CD14-positive monocyte (primary cell): ENCODE measurements around the gene SAMD4B. TPM values are rescaled to one million over a fixed set of nuclear protein-coding genes. Genes with fewer than 3 reads are reported as not detected.
A peak's percentile ranks its signal among the peaks of the same experiment; 100 is the strongest.

Experiments used
- DNase-seq, 3 donors: peaks; one replicate each; pipeline ENCODE4 v3.0.0-alpha.2; 2011 to 2022
- H2AFZ ChIP-seq: 2 replicates; pipeline ENCODE4 v1.6.0; 2012; ENCODE audit warnings: mild to moderate bottlenecking, low read depth, low read length, inconsistent platforms; ENCODE audit not compliant: insufficient read depth, poor library complexity, severe bottlenecking
- H3K27ac ChIP-seq, 2 donors: 1 replicate in 1 of 2; 2 replicates in 1 of 2; pipeline ENCODE4 v1.5.1; 2012 to 2013; ENCODE audit warnings: low read length in 2 of 2, control low read depth in 1 of 2, inconsistent platforms in 1 of 2, low read depth in 1 of 2, mild to moderate bottlenecking in 1 of 2
- H3K27me3 ChIP-seq, 2 donors: one replicate each; pipeline versions ENCODE4 v1.6.0 to v1.6.1; 2011 to 2013; ENCODE audit warnings: low read length in 2 of 2; ENCODE audit not compliant: control insufficient read depth in 2 of 2, insufficient read depth in 2 of 2
- H3K36me3 ChIP-seq, 2 donors: replicated peaks in 1 of 2; 1 replicate in 1 of 2; 2 replicates in 1 of 2; pipeline versions ENCODE4 v1.5.1 to v1.6.1; 2012 to 2013; ENCODE audit warnings: low read length in 2 of 2, control low read depth in 1 of 2, inconsistent platforms in 1 of 2, mild to moderate bottlenecking in 1 of 2; ENCODE audit not compliant: insufficient read depth in 2 of 2, control insufficient read depth in 1 of 2
- H3K4me1 ChIP-seq, 2 donors: 1 replicate in 1 of 2; 2 replicates in 1 of 2; pipeline versions ENCODE4 v1.5.1 to v1.6.1; 2012 to 2013; ENCODE audit warnings: low read length in 2 of 2, control low read depth in 1 of 2, inconsistent platforms in 1 of 2, mild to moderate bottlenecking in 1 of 2, moderate library complexity in 1 of 2; ENCODE audit not compliant: insufficient read depth in 2 of 2, control insufficient read depth in 1 of 2
- H3K4me2 ChIP-seq: replicated peaks from 2 replicates; pipeline ENCODE3; 2012; ENCODE audit warnings: low read length, moderate library complexity, mild to moderate bottlenecking; ENCODE audit not compliant: poor library complexity, severe bottlenecking; ENCODE audit errors: extremely low read depth
- H3K4me3 ChIP-seq, 3 experiments: fragments of 200-600 bp in 1 of 3; sonication (generic) in 1 of 3; replicated peaks in 1 of 3; 1 replicate in 2 of 3; 2 replicates in 1 of 3; pipeline ENCODE4 v1.5.1; 2011 to 2013; ENCODE audit warnings: low read length in 3 of 3, mild to moderate bottlenecking in 3 of 3, control low read depth in 2 of 3, low read depth in 2 of 3, inconsistent platforms in 1 of 3, moderate library complexity in 1 of 3
- H3K79me2 ChIP-seq: 2 replicates; pipeline ENCODE4 v1.6.0; 2012; ENCODE audit warnings: mild to moderate bottlenecking, control low read depth, inconsistent platforms, low read length, moderate library complexity; ENCODE audit not compliant: insufficient read depth
- H3K9ac ChIP-seq: 2 replicates; pipeline ENCODE4 v1.6.0; 2017; ENCODE audit warnings: low read length, mild to moderate bottlenecking; ENCODE audit not compliant: insufficient read depth, poor library complexity, severe bottlenecking
- H3K9me3 ChIP-seq, 2 donors: replicated peaks in 1 of 2; 1 replicate in 1 of 2; 2 replicates in 1 of 2; pipeline versions ENCODE4 v1.5.1 to v1.6.1; 2012 to 2013; ENCODE audit warnings: low read length in 2 of 2, control low read depth in 1 of 2; ENCODE audit not compliant: control insufficient read depth in 1 of 2, insufficient read depth in 1 of 2
- H4K20me1 ChIP-seq: 2 replicates; pipeline ENCODE4 v1.6.0; 2012; ENCODE audit warnings: mild to moderate bottlenecking, low read length, control low read depth, moderate library complexity; ENCODE audit not compliant: insufficient read depth
- H3K27ac Mint-ChIP-seq, 7 donors: one replicate each; pipeline ENCODE4 v1.8.0; 2020; ENCODE audit warnings: mild to moderate bottlenecking in 7 of 7, mixed read lengths in 7 of 7, moderate library complexity in 6 of 7, inconsistent platforms in 2 of 7
- H3K27me3 Mint-ChIP-seq, 3 donors: one replicate each; pipeline ENCODE4 v1.8.0; 2021 to 2022; ENCODE audit warnings: low read depth in 3 of 3, mild to moderate bottlenecking in 3 of 3, mixed read lengths in 3 of 3, moderate library complexity in 3 of 3, inconsistent platforms in 1 of 3
- H3K36me3 Mint-ChIP-seq, 2 donors: one replicate each; pipeline ENCODE4 v1.8.0; 2020; ENCODE audit warnings: mixed read lengths in 2 of 2, inconsistent platforms in 1 of 2, mild to moderate bottlenecking in 1 of 2
- H3K4me1 Mint-ChIP-seq: one replicate; pipeline ENCODE4 v1.8.0; 2020; ENCODE audit warnings: mild to moderate bottlenecking, mixed read lengths
- H3K4me3 Mint-ChIP-seq, 2 donors: one replicate each; pipeline ENCODE4 v1.8.0; 2020; ENCODE audit warnings: mild to moderate bottlenecking in 2 of 2, mixed read lengths in 2 of 2, moderate library complexity in 1 of 2
- H3K9me3 Mint-ChIP-seq, 7 donors: one replicate each; pipeline ENCODE4 v1.8.0; 2020 to 2022; ENCODE audit warnings: mixed read lengths in 7 of 7, mild to moderate bottlenecking in 6 of 7, moderate library complexity in 6 of 7, inconsistent platforms in 2 of 7
- CTCF ChIP-seq: fragments of 200-600 bp; IDR thresholded peaks from one replicate; pipeline ENCODE4 v1.8.0; 2022; ENCODE audit warnings: antibody characterized with exemption, mild to moderate bottlenecking
- WGBS: methylation state at CpG from one replicate; pipeline ENCODE4 v1.1.5; 2013; ENCODE audit warnings: missing lambda C conversion rate; ENCODE audit not compliant: insufficient coverage; 5-methylcytosine and 5-hydroxymethylcytosine counted together
- intact Hi-C, 2 donors: fragments of 100-400 bp; cut with micrococcal nuclease; formaldehyde crosslinking; loops; one replicate each; pipeline versions ENCODE4 v1.15.0 to v1.15.1; 2023
- polyA plus RNA-seq, 3 donors: library from polyadenylated mRNA; depleted of rRNA in 1 of 3; unstranded in 2 of 3; stranded (reverse) in 1 of 3; fragments of 300-500 nt in 2 of 3; fragments of >200 nt in 1 of 3; fragmentation: Illumina TruSeq in 2 of 3; gene quantifications; 1 replicate in 2 of 3; 2 replicates in 1 of 3; pipeline ENCODE4 v1.2.3, GENCODE V29; 2012 to 2021

Gene SAMD4B
- polyA plus RNA-seq, 3 donors = 4.5 to 56.6 (median 5.6) TPM

GRCh38 chr19:39408392-39409207 lies 66.4 kb downstream of the SAMD4B start:
- peaks cover 32 to 46% of the 10 kb centered on the region in 2 donors for H3K36me3 Mint-ChIP-seq
- peaks cover 85% of the 10 kb centered on the region for H3K79me2 ChIP-seq

More at GRCh38 chr19:39408392-39409207, 66.4 kb downstream of the SAMD4B start:
- Mint-ChIP-seq H3K27me3 (peaks cover 0 to 31% (median 6%) of the 10 kb centered on the region in 3 donors), H3K27ac (peak overlapping the region; percentile 96 to 100 (median 99)), H3K4me3 (peak overlapping the region; percentile 96 to 99), H3K9me3 (peaks cover 4 to 27% (median 18%) of the 10 kb centered on the region in 7 donors), H3K4me1 (peaks cover 34% of the 10 kb centered on the region)
- H3K9me3 ChIP-seq = no peaks in the 10 kb centered on the region
- 67% methylated on average over 9 of the region's 20 CpGs for WGBS
- H3K4me2 ChIP-seq = peak overlapping the region; percentile 83
- TF ChIP-seq CTCF = no peak
- peak overlapping the region; percentile 89 to 96 (median 91) for H3K4me3 ChIP-seq
- DNase-seq = peak in 1 of 3 donors; percentile 44
- peak overlapping the region; percentile 100 for H3K9ac ChIP-seq
- H4K20me1 ChIP-seq = peaks cover 62% of the 10 kb centered on the region
- H2AFZ ChIP-seq = no peak overlapping the region
- peaks cover 41 to 45% of the 10 kb centered on the region in 2 donors for H3K4me1 ChIP-seq
- no peaks in the 10 kb centered on the region for H3K27me3 ChIP-seq
- intact Hi-C loops = loop anchor here in 1 of 2 donors (2.0 kb wide), 1 partner anchor 68 kb away; no protein-coding TSS in a partner anchor
- peak overlapping the region; percentile 98 to 99 for H3K27ac ChIP-seq
- H3K36me3 ChIP-seq = peaks cover 23% of the 10 kb centered on the region in 2 donors
